Esophagus (tissue), 2 donors: ENCODE measurements around the gene DHX35. TPM values are rescaled to one million over a fixed set of nuclear protein-coding genes. Genes with fewer than 3 reads are reported as not detected.

Source experiments
- H3K27ac ChIP-seq, 2 donors: one replicate each; pipeline ENCODE4 v1.5.1; 2013; ENCODE audit warnings: low read depth in 2 of 2, mild to moderate bottlenecking in 2 of 2, inconsistent platforms in 1 of 2, low read length in 1 of 2, moderate library complexity in 1 of 2
- H3K27me3 ChIP-seq, 2 donors: one replicate each; pipeline ENCODE4 v1.6.1; 2013; ENCODE audit warnings: low read length in 2 of 2, control low read depth in 1 of 2, mild to moderate bottlenecking in 1 of 2; ENCODE audit not compliant: insufficient read depth in 2 of 2, control insufficient read depth in 1 of 2
- H3K36me3 ChIP-seq, 2 donors: one replicate each; pipeline ENCODE4 v1.6.1; 2013; ENCODE audit warnings: low read length in 1 of 2; ENCODE audit not compliant: control insufficient read depth in 2 of 2, insufficient read depth in 2 of 2
- H3K4me1 ChIP-seq, 2 donors: one replicate each; pipeline ENCODE4 v1.6.1; 2013; ENCODE audit warnings: low read length in 1 of 2; ENCODE audit not compliant: control insufficient read depth in 2 of 2, insufficient read depth in 2 of 2
- H3K4me3 ChIP-seq, 2 donors: one replicate each; pipeline ENCODE4 v1.5.1; 2013; ENCODE audit warnings: low read length in 2 of 2, mild to moderate bottlenecking in 2 of 2, low read depth in 1 of 2, moderate library complexity in 1 of 2
- H3K9me3 ChIP-seq, 2 donors: one replicate each; pipeline ENCODE4 v1.6.1; 2013; ENCODE audit warnings: mild to moderate bottlenecking in 2 of 2, low read depth in 1 of 2, low read length in 1 of 2, moderate library complexity in 1 of 2; ENCODE audit not compliant: control insufficient read depth in 2 of 2, insufficient read depth in 1 of 2
- WGBS, 2 donors: extraction: QIAGEN DNeasy Blood & Tissue Kit; methylation state at CpG; one replicate each; pipeline ENCODE4 v1.1.7; 2013; 5-methylcytosine and 5-hydroxymethylcytosine counted together
- polyA plus RNA-seq, 2 donors: library from polyadenylated mRNA; stranded (reverse); fragments of 200-250 nt; gene quantifications; one replicate each; pipeline ENCODE4 v1.2.3, GENCODE V29; 2013
- donor health status: healthy with polysubstance abuse.
- donor health status: Bipolar disorder and iron deficiency.

DHX35 gene
- polyA plus RNA-seq, 2 donors: 6.5 to 9.6 TPM

GRCh38 chr20:39042279-39043150 lies 80.4 kb downstream of the DHX35 start:
- Histone ChIP-seq H3K9me3 (peaks cover 0 to 3% of the 10 kb centered on the region in 2 donors), H3K27ac (peak overlapping the region; percentile 62 to 75), H3K36me3 (peaks cover 8 to 33% of the 10 kb centered on the region in 2 donors), H3K27me3 (no peaks in the 10 kb centered on the region), H3K4me3 (no peak overlapping the region), H3K4me1 (peaks cover 6 to 7% of the 10 kb centered on the region in 2 donors)
- 54 to 63% methylated on average over 15 of the region's 15 CpGs for WGBS, 2 donors

- Histone ChIP-seq H3K4me3 (no peak overlapping the region), H3K36me3 (peaks cover 4 to 18% of the 10 kb centered on the region in 2 donors), H3K9me3 (peaks cover 0 to 3% of the 10 kb centered on the region in 2 donors), H3K27ac (no peak overlapping the region), H3K27me3 (no peaks in the 10 kb centered on the region), H3K4me1 (peaks cover 6 to 7% of the 10 kb centered on the region in 2 donors)
- 98 to 99% methylated on average over 6 of the region's 6 CpGs for WGBS, 2 donors
Observed at GRCh38 chr20:39044501-39044900, 82.4 kb downstream of the DHX35 start.

- WGBS, 2 donors: 86 to 89% methylated on average over 8 of the region's 8 CpGs
- Histone ChIP-seq H3K4me3 (no peak overlapping the region), H3K27me3 (no peaks in the 10 kb centered on the region), H3K27ac (no peak overlapping the region), H3K9me3 (peaks cover 0 to 3% of the 10 kb centered on the region in 2 donors), H3K36me3 (peaks cover 0 to 10% of the 10 kb centered on the region in 2 donors), H3K4me1 (peaks cover 6 to 10% of the 10 kb centered on the region in 2 donors)
Observed at GRCh38 chr20:39045676-39046075, 83.5 kb downstream of the DHX35 start.

- no peak overlapping the region for H3K4me3 ChIP-seq
- WGBS, 2 donors: 58 to 66% methylated on average over 10 of the region's 10 CpGs
- H3K27me3 ChIP-seq: no peaks in the 10 kb centered on the region
- peaks cover 0 to 6% of the 10 kb centered on the region in 2 donors for H3K36me3 ChIP-seq
- H3K27ac ChIP-seq: no peak overlapping the region
- H3K4me1 ChIP-seq: peaks cover 6 to 10% of the 10 kb centered on the region in 2 donors
- H3K9me3 ChIP-seq: peaks cover 0 to 3% of the 10 kb centered on the region in 2 donors
Observed at GRCh38 chr20:39047417-39047985, 85.4 kb downstream of the DHX35 start.

- Histone ChIP-seq H3K4me3 (no peak overlapping the region), H3K4me1 (peaks cover 0 to 4% of the 10 kb centered on the region in 2 donors), H3K9me3 (peaks cover 0 to under 1% of the 10 kb centered on the region in 2 donors), H3K27ac (no peak overlapping the region), H3K27me3 (no peaks in the 10 kb centered on the region), H3K36me3 (peaks cover 0 to under 1% of the 10 kb centered on the region in 2 donors)
- WGBS, 2 donors: 18 to 19% methylated on average over 4 of the region's 4 CpGs
Observed at GRCh38 chr20:39048000-39048696, 86.0 kb downstream of the DHX35 start.

GRCh38 chr20:39049148-39049547 lies 87.0 kb downstream of the DHX35 start:
- no peak overlapping the region for H3K4me3 ChIP-seq
- H3K4me1 ChIP-seq: peaks cover 0 to 3% of the 10 kb centered on the region in 2 donors
- WGBS, 2 donors: 81 to 91% methylated on average over 2 of the region's 2 CpGs
- no peak overlapping the region for H3K27ac ChIP-seq
- H3K27me3 ChIP-seq: no peaks in the 10 kb centered on the region
- H3K36me3 ChIP-seq: no peaks in the 10 kb centered on the region
- no peaks in the 10 kb centered on the region for H3K9me3 ChIP-seq

DNA sequence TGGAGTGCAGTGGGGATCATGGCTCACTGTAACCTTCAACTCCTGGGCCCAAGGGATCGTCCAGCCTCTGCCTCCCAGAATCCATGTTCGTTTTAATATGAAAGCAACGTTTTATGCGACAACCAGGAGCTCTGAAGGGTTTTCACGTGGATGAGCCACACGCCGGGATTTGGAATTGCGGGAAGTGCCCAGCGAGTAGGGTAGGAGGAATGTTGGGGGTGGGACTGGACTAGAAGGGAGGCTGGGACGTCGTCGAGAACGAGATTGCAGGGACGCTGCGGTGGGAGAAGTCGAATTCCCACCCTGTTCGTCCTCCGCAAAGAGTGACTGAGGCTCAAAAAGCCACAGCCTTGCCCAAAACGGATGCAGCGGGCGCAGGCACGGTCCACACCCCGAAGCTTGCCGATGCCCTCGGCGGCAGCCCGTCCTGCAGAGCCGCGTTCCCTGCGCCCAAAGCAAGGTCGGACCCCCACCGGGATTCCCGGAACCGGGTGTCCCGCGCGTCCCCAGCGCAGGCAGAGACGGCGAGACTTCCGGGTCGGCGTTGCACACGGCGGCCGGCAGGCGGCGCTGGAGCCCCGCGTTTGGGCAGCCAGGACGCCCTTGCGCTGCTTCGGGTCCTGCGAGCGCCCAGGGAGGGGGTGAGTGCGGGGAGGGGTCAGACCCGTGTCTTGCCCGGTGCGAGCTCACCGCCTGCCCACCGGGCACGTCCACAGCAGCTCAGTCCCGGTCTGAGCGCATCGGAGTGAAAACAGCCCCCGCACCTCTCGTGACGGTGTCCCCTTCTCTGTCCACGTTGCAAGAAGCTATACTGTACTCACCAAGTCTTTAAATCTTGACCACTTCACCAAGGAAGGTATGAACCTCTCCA lies 87.8 kb downstream of the DHX35 start:
- WGBS, 2 donors: 1% methylated on average over 62 to 69 of the region's 69 CpGs

GRCh38 chr20:39050555-39050902 lies 88.4 kb downstream of the DHX35 start:
- Histone ChIP-seq H3K36me3 (no peaks in the 10 kb centered on the region), H3K4me3 (no peak overlapping the region), H3K27ac (no peak overlapping the region), H3K4me1 (peaks cover 0 to 3% of the 10 kb centered on the region in 2 donors), H3K9me3 (no peaks in the 10 kb centered on the region), H3K27me3 (no peaks in the 10 kb centered on the region)
- 64% methylated on average over 4 of the region's 4 CpGs for WGBS, 2 donors

More for the DNA sequence above, 87.8 kb downstream of the DHX35 start:
- peak overlapping the region; percentile 60 to 74 for H3K4me3 ChIP-seq
- H3K4me1 ChIP-seq: peaks cover 0 to 3% of the 10 kb centered on the region in 2 donors
- no peaks in the 10 kb centered on the region for H3K9me3 ChIP-seq
- H3K36me3 ChIP-seq: no peaks in the 10 kb centered on the region
- H3K27me3 ChIP-seq: no peaks in the 10 kb centered on the region
- H3K27ac ChIP-seq: peak overlapping the region in 1 of 2 donors; percentile 70

DNA sequence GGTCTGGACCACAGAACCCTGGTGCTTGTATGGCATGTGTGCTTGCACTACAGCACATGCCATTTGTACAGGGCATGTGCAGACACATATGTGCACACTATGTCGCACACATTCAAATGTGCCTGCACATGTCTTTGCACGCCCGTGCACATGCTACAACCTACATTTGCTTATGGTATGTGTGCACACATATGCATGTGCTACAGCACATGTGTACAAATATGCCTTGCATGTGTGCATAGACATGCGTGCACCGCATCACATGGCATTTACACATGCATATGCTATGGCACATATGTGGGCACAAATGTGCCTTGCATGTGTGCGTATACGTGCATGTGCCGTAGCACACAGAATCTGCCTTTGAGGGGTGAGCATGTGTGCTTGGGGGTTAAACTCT lies 90.5 kb downstream of the DHX35 start:
- Histone ChIP-seq H3K4me1 (peaks cover 0 to 3% of the 10 kb centered on the region in 2 donors), H3K36me3 (no peaks in the 10 kb centered on the region), H3K4me3 (no peak overlapping the region), H3K27me3 (no peaks in the 10 kb centered on the region), H3K9me3 (no peaks in the 10 kb centered on the region), H3K27ac (no peak overlapping the region)
- WGBS, 2 donors: 88 to 91% methylated on average over 8 of the region's 8 CpGs
